ENCODE results near the gene DHRS4L2.
"Not testable (repeated sequence)": the region's sequence is repeated elsewhere in the genome, so short reads cannot be mapped to it uniquely, and the experiment has no call there.

DNA sequence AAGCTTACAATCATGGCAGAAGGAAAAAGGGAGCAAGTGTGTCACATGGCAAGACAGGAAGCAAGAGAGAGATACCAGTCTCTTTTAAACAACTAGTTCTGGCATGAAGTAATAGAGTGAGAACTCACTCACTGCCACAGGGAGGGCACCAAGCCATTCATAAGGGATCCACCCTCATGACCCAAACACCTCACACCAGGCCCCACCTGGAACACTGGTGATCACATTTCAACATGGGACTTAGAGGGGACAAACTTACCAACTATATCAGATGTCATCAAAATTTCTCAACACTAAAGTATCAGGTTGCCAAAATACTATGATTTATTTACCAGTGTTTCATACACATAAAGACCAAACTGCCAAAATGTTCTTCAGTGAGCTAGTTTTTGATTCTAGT lies 27.8 kb upstream of the DHRS4L2 start:
- TF ChIP-seq, protein P1, sequence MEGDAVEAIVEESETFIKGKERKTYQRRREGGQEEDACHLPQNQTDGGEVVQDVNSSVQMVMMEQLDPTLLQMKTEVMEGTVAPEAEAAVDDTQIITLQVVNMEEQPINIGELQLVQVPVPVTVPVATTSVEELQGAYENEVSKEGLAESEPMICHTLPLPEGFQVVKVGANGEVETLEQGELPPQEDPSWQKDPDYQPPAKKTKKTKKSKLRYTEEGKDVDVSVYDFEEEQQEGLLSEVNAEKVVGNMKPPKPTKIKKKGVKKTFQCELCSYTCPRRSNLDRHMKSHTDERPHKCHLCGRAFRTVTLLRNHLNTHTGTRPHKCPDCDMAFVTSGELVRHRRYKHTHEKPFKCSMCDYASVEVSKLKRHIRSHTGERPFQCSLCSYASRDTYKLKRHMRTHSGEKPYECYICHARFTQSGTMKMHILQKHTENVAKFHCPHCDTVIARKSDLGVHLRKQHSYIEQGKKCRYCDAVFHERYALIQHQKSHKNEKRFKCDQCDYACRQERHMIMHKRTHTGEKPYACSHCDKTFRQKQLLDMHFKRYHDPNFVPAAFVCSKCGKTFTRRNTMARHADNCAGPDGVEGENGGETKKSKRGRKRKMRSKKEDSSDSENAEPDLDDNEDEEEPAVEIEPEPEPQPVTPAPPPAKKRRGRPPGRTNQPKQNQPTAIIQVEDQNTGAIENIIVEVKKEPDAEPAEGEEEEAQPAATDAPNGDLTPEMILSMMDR (conservative IDR thresholded peaks at IDR 0.05 in 1 of 2, IDR thresholded peaks at IDR 0.05 in 1 of 2; ENCODE audit: extremely low read depth in 1 of 2, insufficient read depth in 1 of 2, low read depth in 1 of 2, low read length in 2 of 2): not testable (repeated sequence)
- not testable (repeated sequence) for TF ChIP-seq EZH2 (IDR thresholded peaks at IDR 0.05; ENCODE audit: borderline replicate concordance, low read length)

Measured in mammary epithelial cell (primary cell).